Suppressor macrophage (primary cell): ENCODE data around the gene RRP7A.
"Not testable (repeated sequence)": the region's sequence is repeated elsewhere in the genome, so short reads cannot be mapped to it uniquely, and the experiment has no call there.

Experiments used
- DNase-seq, 4 experiments: peaks; one replicate each; pipeline ENCODE4 v3.0.0-alpha.2; 2020 to 2022

RRP7A gene

GRCh38 chr22:42495533-42496141 lies 24.0 kb downstream of the RRP7A start:
- DNase-seq: peak; percentile 13 to 42 (median 28)

- no peak for DNase-seq
These were observed 26.2 kb downstream of the RRP7A start for GRCh38 chr22:42493393-42493792.

GRCh38 chr22:42492323-42492690 lies 27.3 kb downstream of the RRP7A start:
- no peak for DNase-seq

GRCh38 chr22:42490243-42490832 lies 29.3 kb downstream of the RRP7A start:
- no peak for DNase-seq

GRCh38 chr22:42489000-42489399 lies 30.6 kb downstream of the RRP7A start:
- DNase-seq: no peak

GRCh38 chr22:42484506-42484905 lies 35.1 kb downstream of the RRP7A start:
- no peak for DNase-seq

GRCh38 chr22:42483610-42484223 lies 35.9 kb downstream of the RRP7A start:
- DNase-seq: not testable (repeated sequence)

- DNase-seq: no peak
These were observed 44.5 kb downstream of the RRP7A start for GRCh38 chr22:42475122-42475521.

- peak; percentile 68 to 82 (median 74) for DNase-seq
These were observed 46.0 kb downstream of the RRP7A start for GRCh38 chr22:42473484-42474193.

GRCh38 chr22:42472671-42473070 lies 46.9 kb downstream of the RRP7A start:
- no peak for DNase-seq

GRCh38 chr22:42471441-42471840 lies 48.2 kb downstream of the RRP7A start:
- no peak for DNase-seq

- no peak for DNase-seq
These were observed 49.1 kb downstream of the RRP7A start for GRCh38 chr22:42470366-42471082.

- DNase-seq: no peak
These were observed 50.8 kb downstream of the RRP7A start for GRCh38 chr22:42468841-42469240.

- DNase-seq: no peak
These were observed 57.6 kb downstream of the RRP7A start for GRCh38 chr22:42462016-42462415.

GRCh38 chr22:42461511-42461910 lies 58.1 kb downstream of the RRP7A start:
- DNase-seq: no peak
